GM21576 (cell line): Measurements from ENCODE around the gene SLC66A1.

ENCODE experiments used
- ATAC-seq: cut with Tn5 transposase; IDR thresholded peaks from one replicate; pipeline ENCODE4 v1.9.1; 2021; ENCODE audit warnings: mild to moderate bottlenecking, moderate library complexity; ENCODE audit not compliant: unreplicated experiment

SLC66A1 gene

GRCh38 chr1:19375631-19376400 lies 63.7 kb downstream of the SLC66A1 start:
- ATAC-seq = no peak

GRCh38 chr1:19376428-19377372 lies 64.6 kb downstream of the SLC66A1 start:
- ATAC-seq = no peak

GRCh38 chr1:19377812-19378718 lies 65.9 kb downstream of the SLC66A1 start:
- no peak for ATAC-seq
